GM23338 (cell line): ENCODE measurements around the gene GLCE. TPM values are rescaled to one million over a fixed set of nuclear protein-coding genes. Genes with fewer than 3 reads are reported as not detected.
"Not testable (repeated sequence)": the region's sequence is repeated elsewhere in the genome, so short reads cannot be mapped to it uniquely, and the experiment has no call there.

ENCODE experiments used
- ATAC-seq: fragments of 200-7000 bp; cut with Tn5 transposase; 3 replicates; pipeline ENCODE4 v1.9.1; 2020
- DNase-seq: peaks from one replicate; pipeline ENCODE4 v3.0.0-alpha.2; 2015; ENCODE audit warnings: low spot score
- H2AFZ ChIP-seq: fragments of 200-600 bp; sonication (generic); 2 replicates; pipeline ENCODE4 v1.8.0; 2016; ENCODE audit warnings: antibody characterized with exemption, mild to moderate bottlenecking, moderate library complexity
- H3F3A ChIP-seq: fragments of 200-600 bp; sonication (generic); replicated peaks from 2 replicates; pipeline ENCODE4 v1.8.0; 2017; ENCODE audit warnings: antibody characterized with exemption, mixed run types, low read depth
- H3K27ac ChIP-seq: fragments of 200-600 bp; sonication (generic); 2 replicates; pipeline ENCODE4 v1.6.1; 2016; ENCODE audit warnings: low read depth
- H3K27me3 ChIP-seq: fragments of 200-600 bp; sonication (generic); 2 replicates; pipeline ENCODE4 v1.8.0; 2016; ENCODE audit warnings: mild to moderate bottlenecking, mixed run types, moderate library complexity; ENCODE audit not compliant: insufficient read depth
- H3K36me3 ChIP-seq: fragments of 200-600 bp; sonication (generic); 2 replicates; pipeline ENCODE4 v1.8.0; 2016; ENCODE audit warnings: mild to moderate bottlenecking; ENCODE audit not compliant: insufficient read depth
- H3K4me1 ChIP-seq: fragments of 200-600 bp; sonication (generic); 2 replicates; pipeline ENCODE4 v1.8.0; 2016; ENCODE audit warnings: mild to moderate bottlenecking, moderate library complexity; ENCODE audit not compliant: insufficient read depth
- H3K4me2 ChIP-seq: fragments of 200-600 bp; sonication (generic); 2 replicates; pipeline ENCODE4 v1.7.1; 2017; ENCODE audit warnings: mixed run types
- H3K4me3 ChIP-seq: fragments of 200-600 bp; sonication (generic); 2 replicates; pipeline ENCODE4 v1.6.1; 2016; ENCODE audit warnings: mixed run types
- H3K79me2 ChIP-seq: fragments of 200-600 bp; sonication (generic); replicated peaks from 2 replicates; pipeline ENCODE4 v1.8.0; 2017; ENCODE audit warnings: mild to moderate bottlenecking; ENCODE audit not compliant: insufficient read depth
- H3K9me2 ChIP-seq: fragments of 200-600 bp; sonication (generic); 2 replicates; pipeline ENCODE4 v1.8.0; 2017; ENCODE audit not compliant: insufficient read depth
- H4K20me1 ChIP-seq: fragments of 200-600 bp; sonication (generic); replicated peaks from 2 replicates; pipeline ENCODE4 v1.8.0; 2017; ENCODE audit warnings: mild to moderate bottlenecking; ENCODE audit not compliant: insufficient read depth
- H3K27ac Mint-ChIP-seq: 2 replicates; pipeline ENCODE4 v1.8.0; 2020; ENCODE audit warnings: inconsistent platforms, mild to moderate bottlenecking, moderate library complexity, mixed read lengths
- H3K27me3 Mint-ChIP-seq: 3 replicates; pipeline ENCODE4 v1.8.0; 2022; ENCODE audit warnings: low read depth, mild to moderate bottlenecking, moderate library complexity, mixed read lengths, inconsistent platforms; ENCODE audit not compliant: insufficient read depth, poor library complexity
- H3K36me3 Mint-ChIP-seq: 3 replicates; pipeline ENCODE4 v1.8.0; 2021; ENCODE audit warnings: low read depth, mild to moderate bottlenecking, inconsistent platforms, moderate library complexity, mixed read lengths
- H3K4me1 Mint-ChIP-seq: 3 replicates; pipeline ENCODE4 v1.8.0; 2020; ENCODE audit warnings: mild to moderate bottlenecking, inconsistent platforms, mixed read lengths
- H3K4me3 Mint-ChIP-seq: 3 replicates; pipeline ENCODE4 v1.8.0; 2021; ENCODE audit warnings: moderate library complexity, mild to moderate bottlenecking, inconsistent platforms, mixed read lengths
- H3K9me3 Mint-ChIP-seq: 3 replicates; pipeline ENCODE4 v1.8.0; 2020; ENCODE audit warnings: moderate library complexity, mild to moderate bottlenecking, inconsistent platforms, mixed read lengths
- CREB1 ChIP-seq: fragments of 250-450 bp; sonication (Bioruptor Pico); IDR thresholded peaks from 2 replicates; pipeline ENCODE4 v1.5.0; 2020; ENCODE audit warnings: low read depth, mild to moderate bottlenecking, moderate library complexity
- CTCF ChIP-seq, 2 experiments: fragments of 200-600 bp in 1 of 2; sonication (generic) in 1 of 2; conservative IDR thresholded peaks; 2 replicates each; pipeline versions ENCODE4 v1.5.1 to v1.6.1; 2016 to 2017; ENCODE audit warnings: antibody characterized with exemption in 2 of 2, low read depth in 2 of 2, mild to moderate bottlenecking in 2 of 2, moderate library complexity in 1 of 2
- ETS1 ChIP-seq: IDR thresholded peaks from 2 replicates; pipeline ENCODE4 v1.6.1; 2016; ENCODE audit warnings: antibody characterized with exemption
- EZH2 ChIP-seq: fragments of 200-600 bp; sonication (generic); IDR thresholded peaks from one replicate; pipeline ENCODE4 v1.8.0; 2017; ENCODE audit warnings: antibody characterized with exemption, mild to moderate bottlenecking, low read depth; ENCODE audit not compliant: unreplicated experiment
- EZH2phosphoT487 ChIP-seq: fragments of 200-600 bp; sonication (generic); IDR thresholded peaks from one replicate; pipeline ENCODE4 v1.8.1; 2018; ENCODE audit warnings: antibody characterized with exemption; ENCODE audit not compliant: unreplicated experiment
- JUNB ChIP-seq: IDR thresholded peaks from one replicate; pipeline ENCODE4 v1.6.1; 2016; ENCODE audit warnings: antibody characterized with exemption; ENCODE audit not compliant: unreplicated experiment
- NANOG ChIP-seq: IDR thresholded peaks from 2 replicates; pipeline ENCODE4 v1.6.1; 2016; ENCODE audit warnings: antibody characterized with exemption, borderline replicate concordance
- POLR2AphosphoS5 ChIP-seq: IDR thresholded peaks from 2 replicates; pipeline ENCODE4 v1.6.1; 2016; ENCODE audit warnings: antibody characterized with exemption, low read depth
- REST ChIP-seq: IDR thresholded peaks from one replicate; pipeline ENCODE4 v1.6.1; 2018; ENCODE audit warnings: antibody characterized with exemption; ENCODE audit not compliant: unreplicated experiment
- ZNF114 ChIP-seq: fragments of 250-450 bp; sonication (Bioruptor Pico); IDR thresholded peaks from 2 replicates; pipeline ENCODE4 v1.5.0; 2020; ENCODE audit warnings: mild to moderate bottlenecking, moderate library complexity
- ZNF331 ChIP-seq: fragments of 250-450 bp; sonication (Bioruptor Pico); IDR thresholded peaks from 2 replicates; pipeline ENCODE4 v1.5.0; 2020; ENCODE audit warnings: low read depth, mild to moderate bottlenecking, moderate library complexity
- polyA plus RNA-seq: library from polyadenylated mRNA; unstranded; fragments of >200 nt; fragmentation: Nextera tagmentation; extraction: Ambion mirVana; gene quantifications from 2 replicates; pipeline ENCODE4 v1.2.1, GENCODE V29; 2016
- total RNA-seq: library from RNA; depleted of rRNA; stranded (reverse); fragments of >200 nt; shearing (Covaris generic); gene quantifications from 2 replicates; pipeline ENCODE4 v1.2.3, GENCODE V29; 2014

GLCE gene
- total and polyA plus RNA-seq, 2 experiments from 2014 or later: 7.5 to 15.5 TPM

- TF ChIP-seq REST (no peak), ZNF114 (CRISPR knock-in tag) (no peak), EZH2phosphoT487 (no peak), EZH2 (no peak), ZNF331 (CRISPR knock-in tag) (no peak), ETS1 (no peak)
Measured at GRCh38 chr15:69290346-69291164, 130.1 kb downstream of the GLCE start (continued).

GRCh38 chr15:69291651-69292050 lies 131.2 kb downstream of the GLCE start:
- not testable (repeated sequence) for H3K27me3 ChIP-seq, H3K27ac ChIP-seq, H3K4me3 Mint-ChIP-seq, H3K4me3 ChIP-seq, H3K27ac Mint-ChIP-seq, H3K4me1 ChIP-seq, H3K36me3 Mint-ChIP-seq, H4K20me1 ChIP-seq, ATAC-seq, H3K9me3 Mint-ChIP-seq, H3K4me2 ChIP-seq, H3K27me3 Mint-ChIP-seq, H3K79me2 ChIP-seq, H2AFZ ChIP-seq, H3K36me3 ChIP-seq, H3F3A ChIP-seq, H3K9me2 ChIP-seq, DNase-seq
- H3K4me1 Mint-ChIP-seq: peaks cover 10% of the 10 kb centered on the region

GRCh38 chr15:69292826-69293420 lies 132.5 kb downstream of the GLCE start:
- H3K4me3 ChIP-seq: no peak overlapping the region
- H3K36me3 ChIP-seq: no peaks in the 10 kb centered on the region
- H3K79me2 ChIP-seq: no peaks in the 10 kb centered on the region
- no peaks in the 10 kb centered on the region for H4K20me1 ChIP-seq
- Mint-ChIP-seq H3K27me3 (peaks cover 1% of the 10 kb centered on the region), H3K36me3 (no peaks in the 10 kb centered on the region), H3K4me1 (peaks cover 12% of the 10 kb centered on the region), H3K27ac (no peak overlapping the region), H3K4me3 (no peak overlapping the region), H3K9me3 (no peaks in the 10 kb centered on the region)
- ATAC-seq (no peak), DNase-seq (no peak)
- H3K27ac ChIP-seq: no peak overlapping the region
- H3K4me2 ChIP-seq: no peak overlapping the region
- H3F3A ChIP-seq: no peaks in the 10 kb centered on the region
- peaks cover 7% of the 10 kb centered on the region; the same call in 1 of the 2 replicates for H3K4me1 ChIP-seq
- no peak overlapping the region for H2AFZ ChIP-seq
- peaks cover 11% of the 10 kb centered on the region for H3K27me3 ChIP-seq
- no peaks in the 10 kb centered on the region for H3K9me2 ChIP-seq
- TF ChIP-seq ZNF331 (CRISPR knock-in tag) (no peak), JUNB (no peak), NANOG (no peak), CREB1 (no peak), REST (no peak), EZH2phosphoT487 (no peak), CTCF (conservative IDR thresholded peaks at IDR 0.05; ENCODE audit: low read depth in 2 of 2) (no peak), EZH2 (no peak), POLR2AphosphoS5 (no peak), ZNF114 (CRISPR knock-in tag) (no peak)
